Measurements from ENCODE around the gene CCDC74B. TPM values are rescaled to one million over a fixed set of nuclear protein-coding genes. Genes with fewer than 3 reads are reported as not detected.
"Not testable (repeated sequence)": the region's sequence is repeated elsewhere in the genome, so short reads cannot be mapped to it uniquely, and the experiment has no call there.

CCDC74B gene
- polyA plus RNA-seq, 1 donor (not counting 4 experiments of a cell fraction or from before 2014, with no cell fraction given) = 0.52 TPM

DNA sequence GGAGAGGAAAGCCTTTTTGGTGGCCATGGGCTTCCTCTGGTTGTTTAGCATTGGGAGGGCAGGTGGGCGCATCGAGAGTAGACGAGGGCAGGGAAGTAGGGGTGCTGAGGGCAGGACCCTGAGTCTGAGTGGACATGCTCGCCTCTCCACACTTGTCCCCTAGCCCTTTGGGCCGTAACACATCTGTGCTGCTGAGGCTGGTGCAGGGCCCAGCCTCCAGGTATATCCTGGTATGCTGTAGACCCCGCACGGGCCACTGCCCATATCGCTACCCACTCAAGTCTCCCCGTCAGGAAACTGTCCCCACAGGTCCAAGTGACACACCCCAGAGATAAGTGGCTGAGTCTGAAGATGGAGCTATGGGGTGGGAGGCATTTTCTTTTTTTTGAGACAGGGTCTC, 13.7 kb upstream of the CCDC74B start:
- no peaks in the 10 kb centered on the region for H3K4me1 ChIP-seq (ENCODE audit: control insufficient read depth, extremely low read depth, insufficient read depth, low read length)
- peaks cover 0 to 5% of the 10 kb centered on the region in 2 experiments for H3K36me3 ChIP-seq (ENCODE audit: control insufficient read depth in 2 of 2, extremely low read depth in 1 of 2, insufficient read depth in 2 of 2, low read length in 2 of 2)
- no peaks in the 10 kb centered on the region for H3K9me1 ChIP-seq (ENCODE audit: control insufficient read depth, extremely low read depth, insufficient read depth, low read length)
- H4K20me1 ChIP-seq (ENCODE audit: control insufficient read depth, extremely low read depth, insufficient read depth, low read length) = no peaks in the 10 kb centered on the region
- no peaks in the 10 kb centered on the region for H3K9me3 ChIP-seq (ENCODE audit: control insufficient read depth, low read depth, low read length)
- dilution Hi-C loops (cut with MboI; ENCODE audit: extremely low pct_ligation_motif_present, low sequenced_read_pairs) = no loop called here
- no peak for TF ChIP-seq EZH2 (IDR thresholded peaks at IDR 0.05; ENCODE audit: low read length)
- TF ChIP-seq, protein P1, sequence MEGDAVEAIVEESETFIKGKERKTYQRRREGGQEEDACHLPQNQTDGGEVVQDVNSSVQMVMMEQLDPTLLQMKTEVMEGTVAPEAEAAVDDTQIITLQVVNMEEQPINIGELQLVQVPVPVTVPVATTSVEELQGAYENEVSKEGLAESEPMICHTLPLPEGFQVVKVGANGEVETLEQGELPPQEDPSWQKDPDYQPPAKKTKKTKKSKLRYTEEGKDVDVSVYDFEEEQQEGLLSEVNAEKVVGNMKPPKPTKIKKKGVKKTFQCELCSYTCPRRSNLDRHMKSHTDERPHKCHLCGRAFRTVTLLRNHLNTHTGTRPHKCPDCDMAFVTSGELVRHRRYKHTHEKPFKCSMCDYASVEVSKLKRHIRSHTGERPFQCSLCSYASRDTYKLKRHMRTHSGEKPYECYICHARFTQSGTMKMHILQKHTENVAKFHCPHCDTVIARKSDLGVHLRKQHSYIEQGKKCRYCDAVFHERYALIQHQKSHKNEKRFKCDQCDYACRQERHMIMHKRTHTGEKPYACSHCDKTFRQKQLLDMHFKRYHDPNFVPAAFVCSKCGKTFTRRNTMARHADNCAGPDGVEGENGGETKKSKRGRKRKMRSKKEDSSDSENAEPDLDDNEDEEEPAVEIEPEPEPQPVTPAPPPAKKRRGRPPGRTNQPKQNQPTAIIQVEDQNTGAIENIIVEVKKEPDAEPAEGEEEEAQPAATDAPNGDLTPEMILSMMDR (optimal IDR thresholded peaks at IDR 0.05 in 1 of 3, IDR thresholded peaks at IDR 0.05 in 1 of 3, conservative IDR thresholded peaks at IDR 0.05 in 1 of 3; ENCODE audit: extremely low read depth in 1 of 3, insufficient read depth in 2 of 3, low read length in 3 of 3) = no peak
- no peak overlapping the region for H3K4me3 ChIP-seq (ENCODE audit: control insufficient read depth in 2 of 3, extremely low read depth in 1 of 3, insufficient read depth in 2 of 3, low read depth in 1 of 3, low read length in 3 of 3)
- H3K9ac ChIP-seq (ENCODE audit: control insufficient read depth, extremely low read depth, insufficient read depth, low read length) = no peak overlapping the region
- H3K27ac ChIP-seq (ENCODE audit: control insufficient read depth, insufficient read depth, low read length) = no peak overlapping the region
- no peaks in the 10 kb centered on the region for H3K79me2 ChIP-seq (ENCODE audit: control insufficient read depth, insufficient read depth, low read length)
- H2AFZ ChIP-seq (ENCODE audit: control insufficient read depth, low read length) = no peak overlapping the region
- H3K4me2 ChIP-seq (ENCODE audit: control insufficient read depth, extremely low read depth, insufficient read depth, low read depth, low read length) = no peak overlapping the region
- H3K27me3 ChIP-seq (ENCODE audit: control insufficient read depth, extremely low read depth, insufficient read depth, low read length) = no peaks in the 10 kb centered on the region
- no peak for FAIRE-seq
- no peak for DNase-seq (ENCODE audit: low read depth, low spot score)

DNA sequence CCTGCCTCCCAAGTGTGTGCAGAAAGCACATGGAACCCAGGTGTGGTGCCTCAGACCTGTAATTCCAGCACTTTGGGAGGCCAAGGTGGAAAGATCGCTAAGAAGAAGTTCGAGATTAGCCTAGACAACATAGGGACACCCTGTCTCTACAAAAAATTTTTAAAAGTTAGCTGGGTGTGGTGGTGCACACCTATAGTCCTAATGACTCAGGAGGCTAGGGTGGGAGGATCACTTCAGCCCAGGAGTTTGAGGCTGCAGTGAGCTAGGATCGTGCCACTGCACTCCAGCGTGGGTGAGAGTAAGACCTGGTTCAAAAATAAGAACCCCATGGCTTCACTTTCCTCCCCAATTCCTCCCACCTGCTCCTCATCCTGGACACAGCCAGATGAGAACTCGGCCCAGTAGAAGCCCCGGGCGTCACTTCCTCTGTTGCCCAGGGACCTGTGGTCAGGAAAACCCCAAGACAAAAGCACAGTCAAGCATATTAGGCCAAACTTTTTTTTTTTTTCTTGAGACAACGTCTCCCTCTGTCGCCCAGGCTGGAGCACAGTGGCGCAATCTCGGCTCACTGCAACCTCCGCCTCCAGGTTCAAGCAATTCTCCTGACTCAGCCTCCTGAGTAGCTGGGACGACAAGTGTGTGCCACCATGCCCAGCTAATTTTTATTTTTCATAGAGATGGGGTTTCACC, 13.1 kb upstream of the CCDC74B start:
- dilution Hi-C loops (cut with MboI; ENCODE audit: extremely low pct_ligation_motif_present, low sequenced_read_pairs); H4K20me1 ChIP-seq (ENCODE audit: control insufficient read depth, extremely low read depth, insufficient read depth, low read length); H3K4me3 ChIP-seq (ENCODE audit: control insufficient read depth in 2 of 3, extremely low read depth in 1 of 3, insufficient read depth in 2 of 3, low read depth in 1 of 3, low read length in 3 of 3); H3K4me2 ChIP-seq (ENCODE audit: control insufficient read depth, extremely low read depth, insufficient read depth, low read depth, low read length); H3K4me1 ChIP-seq (ENCODE audit: control insufficient read depth, extremely low read depth, insufficient read depth, low read length); H2AFZ ChIP-seq (ENCODE audit: control insufficient read depth, low read length); H3K27ac ChIP-seq (ENCODE audit: control insufficient read depth, insufficient read depth, low read length); H3K9ac ChIP-seq (ENCODE audit: control insufficient read depth, extremely low read depth, insufficient read depth, low read length); FAIRE-seq; H3K27me3 ChIP-seq (ENCODE audit: control insufficient read depth, extremely low read depth, insufficient read depth, low read length); H3K9me3 ChIP-seq (ENCODE audit: control insufficient read depth, low read depth, low read length); H3K9me1 ChIP-seq (ENCODE audit: control insufficient read depth, extremely low read depth, insufficient read depth, low read length); DNase-seq (ENCODE audit: low read depth, low spot score); H3K79me2 ChIP-seq (ENCODE audit: control insufficient read depth, insufficient read depth, low read length); H3K36me3 ChIP-seq (ENCODE audit: control insufficient read depth in 2 of 2, extremely low read depth in 1 of 2, insufficient read depth in 2 of 2, low read length in 2 of 2): not testable (repeated sequence)

DNA sequence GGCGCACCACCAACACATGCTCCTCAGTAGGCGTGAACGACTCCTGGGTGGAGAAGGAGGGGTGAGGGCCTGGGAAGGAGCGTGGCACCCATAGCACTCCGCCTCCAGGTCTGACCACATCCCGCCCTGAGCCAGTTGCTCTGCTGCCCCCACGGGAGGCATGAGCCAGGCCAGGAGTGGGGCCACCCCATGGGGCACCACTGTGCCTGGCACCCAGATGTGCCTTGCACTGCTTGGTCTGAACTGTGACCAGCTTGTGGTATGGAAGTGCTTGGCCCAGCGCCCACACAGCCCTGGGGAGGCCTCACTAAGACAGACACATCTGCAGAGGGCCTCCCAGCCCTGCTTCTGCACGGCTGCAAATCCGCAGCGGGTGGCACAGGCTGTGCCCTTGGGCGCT, 12.4 kb upstream of the CCDC74B start:
- H3K79me2 ChIP-seq (ENCODE audit: control insufficient read depth, insufficient read depth, low read length); H3K9me3 ChIP-seq (ENCODE audit: control insufficient read depth, low read depth, low read length); H2AFZ ChIP-seq (ENCODE audit: control insufficient read depth, low read length); H3K36me3 ChIP-seq (ENCODE audit: control insufficient read depth in 2 of 2, extremely low read depth in 1 of 2, insufficient read depth in 2 of 2, low read length in 2 of 2); DNase-seq (ENCODE audit: low read depth, low spot score); FAIRE-seq; H3K9ac ChIP-seq (ENCODE audit: control insufficient read depth, extremely low read depth, insufficient read depth, low read length); H4K20me1 ChIP-seq (ENCODE audit: control insufficient read depth, extremely low read depth, insufficient read depth, low read length); H3K4me3 ChIP-seq (ENCODE audit: control insufficient read depth in 2 of 3, extremely low read depth in 1 of 3, insufficient read depth in 2 of 3, low read depth in 1 of 3, low read length in 3 of 3); H3K27ac ChIP-seq (ENCODE audit: control insufficient read depth, insufficient read depth, low read length); H3K4me2 ChIP-seq (ENCODE audit: control insufficient read depth, extremely low read depth, insufficient read depth, low read depth, low read length); H3K9me1 ChIP-seq (ENCODE audit: control insufficient read depth, extremely low read depth, insufficient read depth, low read length); H3K27me3 ChIP-seq (ENCODE audit: control insufficient read depth, extremely low read depth, insufficient read depth, low read length); H3K4me1 ChIP-seq (ENCODE audit: control insufficient read depth, extremely low read depth, insufficient read depth, low read length); dilution Hi-C loops (cut with MboI; ENCODE audit: extremely low pct_ligation_motif_present, low sequenced_read_pairs): not testable (repeated sequence)
